GM06990 (cell line): Measurements from ENCODE around the gene RSBN1.

ENCODE experiments used
- DNase-seq: peaks from one replicate; pipeline ENCODE4 v3.0.0-alpha.2; 2011; ENCODE audit not compliant: insufficient read length; ENCODE audit errors: extremely low read depth
- H3K27me3 ChIP-seq: replicated peaks from 2 replicates; pipeline ENCODE4 v1.6.0; 2011; ENCODE audit warnings: low read length; ENCODE audit not compliant: control insufficient read depth, insufficient read depth
- H3K36me3 ChIP-seq: 2 replicates; pipeline ENCODE4 v1.5.1; 2011; ENCODE audit warnings: low read length; ENCODE audit not compliant: control insufficient read depth, insufficient read depth
- H3K4me3 ChIP-seq: replicated peaks from 2 replicates; pipeline ENCODE4 v1.5.1; 2011; ENCODE audit warnings: low read depth, mild to moderate bottlenecking, control low read depth, low read length
- CTCF ChIP-seq: IDR thresholded peaks from 2 replicates; pipeline ENCODE4 v1.5.1; 2011; ENCODE audit warnings: low read length, control low read depth, mild to moderate bottlenecking, inconsistent platforms; ENCODE audit not compliant: insufficient read depth, poor library complexity, severe bottlenecking

The RSBN1 gene

GRCh38 chr1:113777561-113777960 lies 34.7 kb downstream of the RSBN1 start:
- no peak for TF ChIP-seq CTCF
- H3K36me3 ChIP-seq: no peaks in the 10 kb centered on the region; the same call in 1 of the 2 replicates
- H3K27me3 ChIP-seq: no peaks in the 10 kb centered on the region
- no peak for DNase-seq
- H3K4me3 ChIP-seq: no peak overlapping the region

GRCh38 chr1:113770031-113770430 lies 42.2 kb downstream of the RSBN1 start:
- no peak for TF ChIP-seq CTCF
- no peak for DNase-seq
- H3K27me3 ChIP-seq: no peaks in the 10 kb centered on the region
- no peak overlapping the region for H3K4me3 ChIP-seq
- peaks cover 4% of the 10 kb centered on the region for H3K36me3 ChIP-seq

- Histone ChIP-seq H3K27me3 (no peaks in the 10 kb centered on the region), H3K4me3 (no peak overlapping the region), H3K36me3 (peaks cover 4% of the 10 kb centered on the region)
- no peak for DNase-seq
- no peak for TF ChIP-seq CTCF
These were observed 42.7 kb downstream of the RSBN1 start for GRCh38 chr1:113769601-113769970.

- Histone ChIP-seq H3K36me3 (peaks cover 4% of the 10 kb centered on the region), H3K4me3 (no peak overlapping the region), H3K27me3 (no peaks in the 10 kb centered on the region)
- no peak for TF ChIP-seq CTCF
- DNase-seq: no peak
These were observed 43.2 kb downstream of the RSBN1 start for GRCh38 chr1:113768916-113769600.

- Histone ChIP-seq H3K4me3 (no peak overlapping the region), H3K27me3 (no peaks in the 10 kb centered on the region), H3K36me3 (peaks cover 4% of the 10 kb centered on the region)
- TF ChIP-seq CTCF: no peak
- no peak for DNase-seq
These were observed 46.7 kb downstream of the RSBN1 start for GRCh38 chr1:113765306-113766230.
